ENCODE results near the gene KCNJ14. TPM values are rescaled to one million over a fixed set of nuclear protein-coding genes. Genes with fewer than 3 reads are reported as not detected.

Gene KCNJ14
- total RNA-seq, 1 experiment from 2014 or later: 3.6 TPM

- CTCF ChIA-PET: interaction anchor here (0.7 kb wide), 2 partner anchors 336 to 1559 kb away, joined by 4 to 8 read pairs; no protein-coding TSS in a partner anchor
- POLR2A ChIA-PET: no interaction called here
- no peak for DNase-seq
- TF ChIP-seq CTCF (IDR thresholded peaks at IDR 0.05; ENCODE audit: insufficient read depth in 1 of 2, low read depth in 1 of 2, low read length in 1 of 2, severe bottlenecking in 1 of 2, unreplicated experiment in 1 of 2): no peak
- Histone ChIP-seq H3K9me3 (no peaks in the 10 kb centered on the region), H3K27me3 (replicated peaks; ENCODE audit: control insufficient read depth, insufficient read depth, low read length) (no peaks in the 10 kb centered on the region), H3K4me1 (peaks cover 10% of the 10 kb centered on the region), H3K4me3 (ENCODE audit: low read depth, low read length) (no peak overlapping the region), H3K36me3 (ENCODE audit: control insufficient read depth, insufficient read depth, low read length) (no peaks in the 10 kb centered on the region)
- no peak overlapping the region for H3K4me3 Mint-ChIP-seq (ENCODE audit: unreplicated experiment)
- BruUV-seq (replicated peaks): no TSS peak
- no peak overlapping the region for H3K27ac Mint-ChIP-seq (ENCODE audit: unreplicated experiment)
- no peaks in the 10 kb centered on the region for H3K27me3 Mint-ChIP-seq (ENCODE audit: insufficient read depth, unreplicated experiment)
- peaks cover 29% of the 10 kb centered on the region for H3K36me3 Mint-ChIP-seq (ENCODE audit: insufficient read depth, unreplicated experiment)
- H3K4me1 Mint-ChIP-seq (ENCODE audit: low read depth, unreplicated experiment): peaks cover 17% of the 10 kb centered on the region
- intact Hi-C loops (cut with micrococcal nuclease; ENCODE audit: unreplicated experiment): no loop called here
- H3K9me3 Mint-ChIP-seq (ENCODE audit: unreplicated experiment): no peaks in the 10 kb centered on the region
Observed at GRCh38 chr19:48443256-48443655, 12.1 kb upstream of the KCNJ14 start.

- intact Hi-C loops (cut with micrococcal nuclease; ENCODE audit: unreplicated experiment): loop anchor here (2.0 kb wide), 4 partner anchors 43 to 123 kb away; a partner anchor contains a TSS
- no peak overlapping the region for H3K4me3 ChIP-seq (ENCODE audit: low read depth, low read length)
Observed at GRCh38 chr19:48443731-48444128, 11.6 kb upstream of the KCNJ14 start.

More at GRCh38 chr19:48443731-48444128, 11.6 kb upstream of the KCNJ14 start:
- Mint-ChIP-seq H3K36me3 (ENCODE audit: insufficient read depth, unreplicated experiment) (peaks cover 33% of the 10 kb centered on the region), H3K4me3 (ENCODE audit: unreplicated experiment) (no peak overlapping the region), H3K27me3 (ENCODE audit: insufficient read depth, unreplicated experiment) (no peaks in the 10 kb centered on the region), H3K9me3 (ENCODE audit: unreplicated experiment) (no peaks in the 10 kb centered on the region), H3K27ac (ENCODE audit: unreplicated experiment) (no peak overlapping the region), H3K4me1 (ENCODE audit: low read depth, unreplicated experiment) (peaks cover 21% of the 10 kb centered on the region)
- no peak for DNase-seq
- CTCF ChIA-PET: interaction anchor here (0.7 kb wide), 2 partner anchors 335 to 1559 kb away, joined by 4 to 8 read pairs; no protein-coding TSS in a partner anchor
- H3K9me3 ChIP-seq: no peaks in the 10 kb centered on the region
- no peaks in the 10 kb centered on the region; the same call in 1 of the 2 replicates for H3K36me3 ChIP-seq (ENCODE audit: control insufficient read depth, insufficient read depth, low read length)
- no peaks in the 10 kb centered on the region for H3K27me3 ChIP-seq (replicated peaks; ENCODE audit: control insufficient read depth, insufficient read depth, low read length)
- TF ChIP-seq CTCF (IDR thresholded peaks at IDR 0.05; ENCODE audit: insufficient read depth in 1 of 2, low read depth in 1 of 2, low read length in 1 of 2, severe bottlenecking in 1 of 2, unreplicated experiment in 1 of 2): no peak
- POLR2A ChIA-PET: no interaction called here
- no TSS peak for BruUV-seq (replicated peaks)
- H3K4me1 ChIP-seq: peaks cover 10% of the 10 kb centered on the region
